GM21529 (cell line): ENCODE results near the gene MED27.

Source experiments
- ATAC-seq: cut with Tn5 transposase; IDR thresholded peaks from one replicate; pipeline ENCODE4 v1.9.1; 2021; ENCODE audit not compliant: unreplicated experiment

MED27 gene

GRCh38 chr9:131976157-131977108 lies 103.2 kb downstream of the MED27 start:
- ATAC-seq: no peak

DNA sequence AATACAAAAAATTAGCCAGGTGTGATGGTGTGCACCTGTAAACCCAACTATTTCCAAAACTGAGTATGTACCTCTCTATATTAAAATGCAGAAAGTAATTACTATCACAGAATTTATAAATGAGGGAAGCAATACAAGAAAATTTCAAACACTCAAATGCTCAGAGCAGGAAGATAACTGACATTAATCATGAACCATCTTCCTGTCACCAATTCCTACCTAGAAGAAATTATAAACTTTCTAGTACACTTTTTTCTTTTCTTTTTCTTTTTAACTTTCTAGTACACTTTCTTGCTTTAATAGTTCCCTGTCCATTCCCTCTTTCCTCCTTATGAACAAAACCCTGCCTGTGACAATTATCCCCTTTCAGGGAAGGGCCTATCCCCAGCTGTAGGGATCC lies 106.8 kb downstream of the MED27 start:
- no peak for ATAC-seq

GRCh38 chr9:131971482-131972074 lies 108.1 kb downstream of the MED27 start:
- ATAC-seq: no peak

GRCh38 chr9:131969469-131969989 lies 110.1 kb downstream of the MED27 start:
- no peak for ATAC-seq

DNA sequence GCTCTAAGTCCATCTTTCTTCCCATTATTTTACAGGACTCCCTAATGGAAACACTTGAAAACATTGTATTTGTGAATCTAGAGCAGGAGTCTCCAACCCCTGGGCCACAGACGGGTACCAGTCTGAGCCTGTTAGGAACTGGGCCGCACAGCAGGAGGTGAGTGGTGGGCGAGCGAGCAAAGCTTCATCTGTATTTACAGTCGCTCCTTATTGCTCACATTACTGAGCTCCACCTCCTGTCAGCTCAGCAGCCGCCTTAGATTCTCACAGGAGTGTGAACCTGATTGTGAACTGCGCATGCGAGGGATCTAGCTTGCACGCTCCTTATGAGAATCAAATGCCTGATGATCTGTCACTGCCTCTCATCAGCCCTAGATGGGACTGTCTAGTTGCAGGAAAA lies 111.0 kb downstream of the MED27 start:
- ATAC-seq: no peak

DNA sequence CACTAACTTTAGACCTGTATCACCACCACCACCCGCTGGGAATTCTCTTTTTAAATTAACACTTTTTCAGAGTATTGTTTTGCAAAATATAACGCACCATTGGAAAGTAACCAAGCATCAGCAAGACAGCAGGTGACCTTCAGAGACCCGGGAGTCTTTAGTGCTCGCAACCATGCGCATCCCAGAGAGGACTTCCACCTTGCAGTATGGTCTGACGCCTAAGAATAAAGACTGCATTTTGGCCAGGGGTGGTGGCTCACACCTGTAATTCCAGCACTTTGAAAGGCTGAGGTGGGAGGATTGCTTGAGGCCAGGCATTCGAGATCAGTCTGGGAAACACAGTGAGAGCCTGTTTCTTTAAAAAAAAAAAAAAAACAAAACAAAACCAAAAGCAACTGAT lies 113.8 kb downstream of the MED27 start:
- ATAC-seq: no peak

- no peak for ATAC-seq
Measured at GRCh38 chr9:131965103-131965502, 114.6 kb downstream of the MED27 start.

DNA sequence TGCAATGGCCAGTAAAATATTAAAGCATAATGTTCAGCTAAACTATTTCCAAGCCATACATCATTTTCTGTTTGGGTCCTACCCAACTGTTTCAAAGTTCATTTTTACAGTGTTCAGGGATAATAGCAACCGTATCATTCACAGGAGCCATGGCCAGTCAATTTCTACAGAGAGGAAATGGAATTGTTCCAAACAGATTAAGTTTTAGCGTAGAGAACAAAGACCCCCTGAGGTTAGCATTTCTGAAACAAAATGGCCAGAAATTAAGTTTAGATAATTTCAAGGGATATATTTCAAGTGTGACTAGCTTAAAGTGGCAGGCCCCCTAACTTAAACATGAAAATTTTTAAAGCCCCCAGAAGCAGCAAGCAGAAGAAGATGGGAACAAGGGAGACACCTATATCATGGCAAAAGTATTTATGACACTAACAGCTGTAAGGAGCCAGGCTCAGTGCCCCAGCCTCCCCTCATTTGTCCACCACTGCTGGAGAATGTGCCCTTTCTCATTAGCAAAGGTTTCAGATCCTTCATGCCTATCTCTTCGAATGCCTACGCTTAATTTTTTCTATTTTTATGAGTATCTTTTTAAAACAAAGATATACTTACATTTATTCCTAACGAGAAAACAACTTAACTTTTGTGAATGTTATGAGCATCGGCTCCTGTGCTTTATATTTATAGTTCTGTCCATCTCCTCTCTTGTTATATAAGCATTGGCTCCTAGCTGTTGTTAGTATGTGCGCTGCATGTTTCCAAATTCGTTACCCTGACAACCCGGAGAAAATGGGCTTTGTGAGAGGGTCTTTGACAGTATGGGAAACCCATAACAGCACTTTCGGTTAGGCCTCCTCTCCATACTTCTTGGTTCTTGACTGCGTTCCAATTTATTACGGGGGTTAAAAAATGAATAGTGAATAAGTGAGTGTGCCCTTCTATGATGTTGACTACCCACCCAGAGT lies 116.3 kb downstream of the MED27 start:
- no peak for ATAC-seq

DNA sequence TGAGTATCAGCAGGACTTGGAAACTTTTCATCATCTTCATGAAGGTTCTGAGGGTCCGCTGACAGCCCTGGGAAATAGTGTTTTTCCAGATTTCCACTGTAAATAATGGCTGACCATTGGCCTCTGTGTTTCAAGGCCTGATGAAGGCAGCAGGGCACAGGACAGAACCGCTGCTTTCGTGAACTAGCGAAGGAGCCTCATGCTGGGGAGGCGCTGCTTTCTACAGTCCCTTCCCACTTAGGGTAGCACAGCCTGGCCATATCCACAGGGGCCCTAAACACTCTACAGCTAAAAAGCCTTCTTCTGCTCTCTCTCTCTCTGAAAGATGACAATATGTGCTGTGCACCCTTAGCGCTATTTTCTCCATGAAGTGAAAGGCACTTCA lies 118.2 kb downstream of the MED27 start:
- ATAC-seq: no peak

DNA sequence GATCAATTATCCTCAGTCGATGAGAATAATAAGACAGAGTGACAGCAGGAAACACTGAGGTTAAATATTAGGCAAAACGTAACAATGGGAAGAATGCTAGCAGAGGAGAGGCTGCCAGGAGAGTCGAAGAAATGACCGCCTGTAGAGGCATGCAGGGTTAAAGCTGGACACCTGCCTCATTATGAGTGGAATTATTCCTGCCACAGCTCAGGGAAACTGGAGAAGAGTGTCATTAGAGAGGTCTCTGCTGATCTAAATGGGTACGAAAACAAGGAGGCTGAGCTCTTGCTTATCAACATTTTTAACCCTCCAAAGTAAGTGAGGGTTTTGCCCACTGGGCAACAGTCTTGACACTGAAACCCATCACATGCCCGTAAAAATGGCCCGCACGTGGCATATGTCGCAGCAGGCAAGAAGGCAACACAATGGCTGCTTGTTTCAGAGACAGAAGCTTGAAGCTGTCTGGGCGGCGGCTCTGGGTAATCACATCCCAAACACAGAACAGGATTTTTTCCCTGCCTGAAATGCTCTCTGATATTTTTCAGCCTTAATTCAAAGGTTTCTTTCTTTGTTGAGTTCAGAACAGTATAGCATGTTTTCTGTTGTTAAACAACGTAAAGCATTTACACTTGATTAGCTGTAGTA lies 118.7 kb downstream of the MED27 start:
- no peak for ATAC-seq

DNA sequence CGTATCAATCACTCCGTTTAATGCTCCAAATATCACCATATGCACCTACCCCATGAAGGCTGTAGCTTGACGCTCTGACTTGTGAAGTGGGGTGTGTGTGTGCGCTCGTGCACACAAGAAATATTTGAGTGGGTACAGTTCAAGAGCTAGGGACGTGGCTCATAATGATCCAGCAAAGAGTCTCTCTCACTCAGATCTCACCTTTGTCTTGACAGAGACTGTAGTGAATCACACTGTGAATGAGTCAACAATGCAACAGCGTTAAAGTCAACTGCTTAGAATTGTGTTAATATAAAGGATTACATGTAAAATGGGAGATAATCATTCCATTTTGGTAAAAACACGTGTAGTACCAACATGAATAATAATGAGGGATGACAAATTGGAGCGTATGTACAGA lies 119.4 kb downstream of the MED27 start:
- ATAC-seq: no peak

GRCh38 chr9:131959887-131960286 lies 119.8 kb downstream of the MED27 start:
- no peak for ATAC-seq

DNA sequence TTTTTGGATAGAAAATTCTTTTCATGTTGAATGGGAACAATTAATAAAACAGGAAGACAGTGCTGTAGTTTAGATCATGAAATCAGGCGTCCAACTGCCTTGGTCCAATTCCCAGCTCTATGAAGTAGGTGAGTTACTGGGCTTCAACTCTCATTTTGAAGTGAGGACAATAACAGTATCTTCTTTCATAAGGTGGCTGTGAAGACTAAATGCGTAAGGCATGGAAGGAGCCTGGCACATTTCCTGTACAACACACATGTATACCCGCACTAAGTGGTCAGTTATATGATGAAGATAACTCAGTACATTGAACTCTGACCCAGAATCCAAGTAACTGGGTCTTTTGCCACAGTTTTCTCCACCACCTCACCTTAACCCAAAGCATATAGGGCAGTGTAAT lies 120.6 kb downstream of the MED27 start:
- ATAC-seq: no peak

GRCh38 chr9:131954299-131954698 lies 125.4 kb downstream of the MED27 start:
- ATAC-seq: no peak

- ATAC-seq: no peak
Measured at GRCh38 chr9:131951905-131952304, 127.8 kb downstream of the MED27 start.

DNA sequence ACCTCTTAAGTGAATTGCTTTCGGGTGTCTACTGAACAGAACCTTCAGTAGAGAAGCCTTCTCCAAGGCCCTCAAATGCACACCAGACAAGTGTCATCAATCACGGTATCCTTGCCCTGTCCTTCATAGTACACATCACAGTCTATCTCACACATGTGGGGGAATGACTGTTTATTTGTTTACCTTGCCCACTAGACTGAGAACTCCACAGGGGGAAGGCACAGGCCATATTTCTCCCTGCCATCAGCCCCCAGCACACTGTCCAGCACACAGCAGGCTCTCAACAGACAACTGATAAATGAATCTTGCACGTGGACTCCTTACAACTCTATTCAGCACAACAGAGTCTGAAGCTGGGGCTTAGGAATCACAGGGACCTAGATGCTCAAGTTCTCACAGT lies 128.5 kb downstream of the MED27 start:
- ATAC-seq: no peak

GRCh38 chr9:131950487-131950886 lies 129.2 kb downstream of the MED27 start:
- no peak for ATAC-seq

- no peak for ATAC-seq
Measured at GRCh38 chr9:131946180-131946579, 133.5 kb downstream of the MED27 start.

- no peak for ATAC-seq
Measured at GRCh38 chr9:131943351-131943841, 136.3 kb downstream of the MED27 start.

DNA sequence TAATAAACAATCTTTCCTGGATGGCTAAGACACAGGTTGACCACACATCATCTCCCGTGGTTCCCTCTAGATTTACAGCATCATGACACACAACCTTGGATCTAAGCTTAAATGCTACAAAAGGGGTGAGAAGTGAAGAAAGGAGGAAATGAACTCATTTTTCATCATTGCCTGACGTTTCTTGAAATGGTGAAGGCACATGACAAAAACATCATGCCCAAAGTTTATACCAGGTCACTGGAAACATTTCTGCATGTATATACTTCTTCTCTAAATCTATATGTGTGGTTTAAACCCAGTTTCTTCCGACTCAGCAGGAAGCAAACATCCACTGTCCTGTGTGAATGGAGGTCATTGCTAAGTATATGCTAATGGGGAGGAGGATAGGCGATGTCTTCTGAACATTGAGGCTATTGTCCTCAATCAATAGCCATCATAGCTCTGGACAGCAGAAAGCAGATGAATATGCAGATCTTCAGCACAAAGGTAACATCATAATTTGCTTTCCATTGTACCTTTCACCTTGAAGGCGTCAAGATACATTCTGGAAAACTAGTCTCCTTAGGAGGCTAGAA lies 137.4 kb downstream of the MED27 start:
- no peak for ATAC-seq
